Myometrial cell (primary cell): ENCODE measurements around the gene DENND6A. TPM values are rescaled to one million over a fixed set of nuclear protein-coding genes. Genes with fewer than 3 reads are reported as not detected.

Source experiments
- total RNA-seq: library from RNA; depleted of rRNA; stranded (reverse); fragments of >200 nt; gene quantifications from 2 replicates; pipeline ENCODE4 v1.2.3, GENCODE V29; 2015

DENND6A gene, protein sequence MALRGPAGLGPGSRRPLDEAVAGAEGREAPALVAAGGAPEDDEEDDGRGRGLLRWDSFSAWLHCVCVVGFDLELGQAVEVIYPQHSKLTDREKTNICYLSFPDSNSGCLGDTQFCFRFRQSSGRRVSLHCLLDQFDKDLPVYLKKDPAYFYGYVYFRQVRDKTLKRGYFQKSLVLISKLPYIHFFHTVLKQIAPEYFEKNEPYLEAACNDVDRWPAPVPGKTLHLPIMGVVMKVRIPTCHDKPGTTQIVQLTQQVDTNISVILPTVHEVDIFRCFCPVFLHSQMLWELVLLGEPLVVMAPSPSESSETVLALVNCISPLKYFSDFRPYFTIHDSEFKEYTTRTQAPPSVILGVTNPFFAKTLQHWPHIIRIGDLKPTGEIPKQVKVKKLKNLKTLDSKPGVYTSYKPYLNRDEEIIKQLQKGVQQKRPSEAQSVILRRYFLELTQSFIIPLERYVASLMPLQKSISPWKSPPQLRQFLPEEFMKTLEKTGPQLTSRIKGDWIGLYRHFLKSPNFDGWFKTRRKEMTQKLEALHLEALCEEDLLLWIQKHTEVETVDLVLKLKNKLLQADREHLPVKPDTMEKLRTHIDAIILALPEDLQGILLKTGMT
- total RNA-seq: 14.7 and 21.1 TPM in 2 replicates

DNA sequence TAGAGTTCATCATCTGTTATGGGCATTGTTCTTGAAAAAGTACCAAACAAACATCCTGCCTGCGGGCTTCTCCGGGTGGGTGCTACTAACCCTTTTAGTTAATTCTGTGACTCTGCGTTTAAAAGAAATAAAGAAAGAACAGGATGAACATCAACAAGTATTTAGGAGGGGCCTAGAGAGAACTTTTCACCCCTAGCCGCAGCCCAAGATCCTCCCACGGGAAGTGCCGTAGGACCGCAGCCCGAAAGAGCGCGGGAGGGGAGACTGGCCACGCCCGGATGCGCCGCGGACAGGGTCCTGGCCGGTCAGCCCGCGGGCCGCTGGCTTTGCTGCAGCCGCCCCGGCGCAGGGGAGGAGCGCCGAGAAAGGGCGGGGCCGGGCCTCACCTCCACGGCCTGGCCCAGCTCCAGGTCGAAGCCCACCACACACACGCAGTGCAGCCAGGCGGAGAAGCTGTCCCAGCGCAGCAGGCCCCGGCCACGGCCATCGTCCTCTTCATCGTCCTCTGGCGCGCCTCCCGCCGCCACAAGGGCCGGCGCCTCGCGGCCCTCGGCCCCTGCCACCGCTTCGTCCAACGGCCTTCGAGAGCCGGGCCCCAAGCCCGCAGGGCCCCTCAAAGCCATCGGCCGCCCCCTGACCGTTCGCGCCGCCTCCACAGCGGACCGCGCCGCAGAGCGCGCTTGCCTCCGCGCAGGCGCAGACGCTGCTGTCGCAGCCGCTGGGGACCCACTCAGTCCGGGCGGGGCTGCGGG, at the start of gene DENND6A:
DENND6A (minus strand) TSS at position 682 of the 752 bp plus-strand sequence; CDS start at position 623, 59 bp downstream.

DNA sequence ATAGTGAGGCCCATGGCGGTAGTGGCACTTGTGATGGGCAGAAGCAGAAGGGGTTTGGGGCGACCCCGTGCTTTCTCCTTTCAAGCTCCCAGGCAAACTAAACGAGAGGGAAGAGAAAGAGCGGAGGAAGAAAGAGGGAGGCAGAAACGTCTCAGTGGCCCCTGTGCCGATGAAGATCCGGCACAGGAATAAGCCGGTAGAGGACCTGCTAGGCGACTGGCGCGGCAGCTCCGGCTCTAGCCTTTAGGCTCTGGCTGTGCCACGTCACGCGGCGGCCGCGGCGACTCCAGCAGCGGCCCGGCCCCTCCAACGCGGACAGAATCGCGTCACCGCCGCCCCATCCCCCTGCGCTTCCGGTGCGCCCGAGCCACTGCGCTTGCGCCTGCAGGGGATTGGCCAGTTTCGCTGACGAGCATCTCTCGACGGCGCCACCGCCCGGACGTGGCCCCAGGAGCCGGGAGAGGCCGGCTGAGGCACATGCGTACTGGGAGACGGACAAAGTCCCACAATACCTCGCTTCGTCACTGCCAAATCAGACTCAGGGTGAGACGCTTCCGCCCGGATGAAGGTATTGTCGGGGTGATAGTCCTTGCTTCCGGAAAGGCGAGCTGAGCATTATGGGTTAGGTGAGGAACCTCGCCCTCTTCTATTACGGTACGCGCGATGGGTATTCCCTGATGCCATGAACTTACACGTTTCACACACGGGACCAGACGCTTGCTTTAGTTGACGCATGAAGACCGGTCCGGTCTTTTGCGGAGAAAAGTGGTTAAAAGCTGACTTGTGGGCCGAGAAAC, 95.6 kb downstream of the DENND6A start, which contains the start of gene ARF4:
ARF4 (minus strand) TSS at position 218 of the 797 bp plus-strand sequence; CDS start at position 14, 204 bp downstream.

Other genes with a start within 250 kb of the DENND6A start
- not detected in 2 replicates for gene DNAH12, start 148.7 kb downstream of the DENND6A start, total RNA-seq
- gene PDE12, start 136.8 kb downstream of the DENND6A start, total RNA-seq: 15.3 and 16.8 TPM in 2 replicates
- 361 and 373 TPM in 2 replicates for gene ARF4, start 95.7 kb downstream of the DENND6A start, total RNA-seq
- gene SLMAP, start 63.2 kb upstream of the DENND6A start, total RNA-seq: 25.9 and 32.4 TPM in 2 replicates